DMS 273 treated with DMSO at 0.1 percent for 48 hours (cell line): ENCODE measurements around the gene PRRC2A.
"Not testable (repeated sequence)": the region's sequence is repeated elsewhere in the genome, so short reads cannot be mapped to it uniquely, and the experiment has no call there.

Experiments
- DNase-seq: peaks from one replicate; lab custom pipeline; 2025; lab: John Stamatoyannopoulos, UW

Gene PRRC2A

GRCh38 chr6:31586008-31586407 lies 34.5 kb upstream of the PRRC2A start, which contains the start of gene LST1:
LST1 (plus strand) TSS chr6:31586277; CDS start chr6:31587300, 1,023 bp downstream.
- DNase-seq: no peak

- no peak for DNase-seq
Observed at GRCh38 chr6:31586599-31587281, 33.8 kb upstream of the PRRC2A start.

GRCh38 chr6:31587791-31588777 lies 32.4 kb upstream of the PRRC2A start:
- DNase-seq: no peak

- DNase-seq: no peak
Observed at GRCh38 chr6:31588871-31589650, 31.5 kb upstream of the PRRC2A start.

GRCh38 chr6:31590691-31591090 lies 29.8 kb upstream of the PRRC2A start:
- not testable (repeated sequence) for DNase-seq

- DNase-seq: no peak
Observed at GRCh38 chr6:31592396-31592771, 28.1 kb upstream of the PRRC2A start.

- no peak for DNase-seq
Observed at GRCh38 chr6:31597006-31597405, 23.5 kb upstream of the PRRC2A start.

- no peak for DNase-seq
Observed at GRCh38 chr6:31607317-31607716, 13.2 kb upstream of the PRRC2A start.

- DNase-seq: no peak
Observed at GRCh38 chr6:31609519-31610406, 10.8 kb upstream of the PRRC2A start.

GRCh38 chr6:31610968-31611367 lies 9.5 kb upstream of the PRRC2A start:
- no peak for DNase-seq

GRCh38 chr6:31614075-31614619 lies 6.4 kb upstream of the PRRC2A start:
- DNase-seq: no peak

GRCh38 chr6:31614684-31615578 lies 5.6 kb upstream of the PRRC2A start, which contains the start of gene AIF1:
AIF1 (plus strand) TSS chr6:31615234; CDS start chr6:31615330, 96 bp downstream.
- DNase-seq: no peak

- no peak for DNase-seq
Observed at GRCh38 chr6:31615748-31616147, 4.8 kb upstream of the PRRC2A start.

GRCh38 chr6:31617010-31617409 lies 3.5 kb upstream of the PRRC2A start:
- DNase-seq: no peak

- DNase-seq: peak; percentile 98
Observed at GRCh38 chr6:31619805-31620585, 520 bp upstream of the PRRC2A start.

- DNase-seq: no peak
Observed at GRCh38 chr6:31621320-31621939, 915 bp downstream of the PRRC2A start.

GRCh38 chr6:31621991-31622390 lies 1.5 kb downstream of the PRRC2A start:
- DNase-seq: no peak

- no peak for DNase-seq
Observed at GRCh38 chr6:31622684-31623091, 2.2 kb downstream of the PRRC2A start.
